Activated naive CD4-positive, alpha-beta T cell treated with anti-CD3 and anti-CD28 coated beads, Interleukin-2, amount 50 U/mL, for 24 hours (primary cell): ENCODE results near the gene CBR1.

Source experiments
- H3K27ac Mint-ChIP-seq: one replicate; pipeline ENCODE4 v1.8.0; 2021; ENCODE audit warnings: mild to moderate bottlenecking, mixed read lengths
- H3K27me3 Mint-ChIP-seq: one replicate; pipeline ENCODE4 v1.8.0; 2021; ENCODE audit warnings: mixed read lengths
- H3K36me3 Mint-ChIP-seq: one replicate; pipeline ENCODE4 v1.8.0; 2021; ENCODE audit warnings: mixed read lengths
- H3K4me1 Mint-ChIP-seq: one replicate; pipeline ENCODE4 v1.8.0; 2021; ENCODE audit warnings: mixed read lengths
- H3K4me3 Mint-ChIP-seq: one replicate; pipeline ENCODE4 v1.8.0; 2021; ENCODE audit warnings: mild to moderate bottlenecking, mixed read lengths
- H3K9me3 Mint-ChIP-seq: one replicate; pipeline ENCODE4 v1.8.0; 2021; ENCODE audit warnings: mixed read lengths

The CBR1 gene

GRCh38 chr21:36113647-36114428, 44.0 kb downstream of the CBR1 start:
- Mint-ChIP-seq H3K27ac (peak overlapping the region; percentile 98), H3K27me3 (no peaks in the 10 kb centered on the region), H3K4me1 (peaks cover 35% of the 10 kb centered on the region), H3K36me3 (no peaks in the 10 kb centered on the region), H3K4me3 (peak overlapping the region; percentile 89), H3K9me3 (no peaks in the 10 kb centered on the region)

GRCh38 chr21:36115138-36115730, 45.4 kb downstream of the CBR1 start:
- Mint-ChIP-seq H3K4me1 (peaks cover 35% of the 10 kb centered on the region), H3K9me3 (no peaks in the 10 kb centered on the region), H3K27me3 (no peaks in the 10 kb centered on the region), H3K27ac (no peak overlapping the region), H3K36me3 (no peaks in the 10 kb centered on the region), H3K4me3 (no peak overlapping the region)

GRCh38 chr21:36117286-36117741, 47.5 kb downstream of the CBR1 start:
- no peak overlapping the region for H3K27ac Mint-ChIP-seq
- H3K36me3 Mint-ChIP-seq: no peaks in the 10 kb centered on the region
- no peak overlapping the region for H3K4me3 Mint-ChIP-seq
- peaks cover 33% of the 10 kb centered on the region for H3K4me1 Mint-ChIP-seq
- H3K27me3 Mint-ChIP-seq: no peaks in the 10 kb centered on the region
- no peaks in the 10 kb centered on the region for H3K9me3 Mint-ChIP-seq

GRCh38 chr21:36120304-36120888, 50.6 kb downstream of the CBR1 start:
- Mint-ChIP-seq H3K27ac (no peak overlapping the region), H3K4me1 (peaks cover 7% of the 10 kb centered on the region), H3K4me3 (no peak overlapping the region), H3K27me3 (no peaks in the 10 kb centered on the region), H3K36me3 (no peaks in the 10 kb centered on the region), H3K9me3 (no peaks in the 10 kb centered on the region)
